Endothelial cell of umbilical vein (primary cell): ENCODE data around the gene PLPP2. TPM values are rescaled to one million over a fixed set of nuclear protein-coding genes. Genes with fewer than 3 reads are reported as not detected.

ENCODE experiments used
- BruUV-seq: library from RNA; stranded (reverse); fragments of 400-500 nt; replicated peaks from 2 replicates; lab custom pipeline; 2021; lab: Mats Ljungman, UMichigan
- CTCF ChIA-PET: fragments of 300-600, 350-600 bp; sonication (Branson Sonifier 250); formaldehyde crosslinking; loops from one replicate; lab custom pipeline; 2021; ENCODE audit warnings: antibody characterized with exemption, inconsistent platforms; lab: Charles Lee
- POLR2A ChIA-PET: fragments of 300-600, 350-600 bp; sonication (Branson Sonifier 250); formaldehyde crosslinking; loops from one replicate; lab custom pipeline; 2021; ENCODE audit warnings: antibody characterized with exemption, inconsistent platforms; lab: Charles Lee
- DNase-seq: peaks from one replicate; pipeline ENCODE4 v3.0.0-alpha.2; 2011; ENCODE audit warnings: low read depth, low spot score
- FAIRE-seq: peaks from 2 replicates; lab custom pipeline; 2011; peaks lifted over from hg19 to GRCh38; lab: Jason Lieb, UNC
- H2AFZ ChIP-seq: 2 replicates; pipeline ENCODE4 v1.6.0; 2012; ENCODE audit warnings: low read depth, low read length, control low read depth, inconsistent platforms
- H3K27ac ChIP-seq: 2 replicates; pipeline ENCODE4 v1.5.1; 2011; ENCODE audit warnings: low read depth, mild to moderate bottlenecking, control low read depth, low read length, moderate library complexity; ENCODE audit not compliant: insufficient read depth
- H3K27me3 ChIP-seq, 2 experiments: 2 replicates each; pipeline versions ENCODE4 v1.6.0 to v1.6.1; 2011; ENCODE audit warnings: low read length in 2 of 2, mixed read lengths in 1 of 2; ENCODE audit not compliant: control insufficient read depth in 2 of 2, insufficient read depth in 2 of 2
- H3K36me3 ChIP-seq, 2 experiments: 2 replicates in 1 of 2; 3 replicates in 1 of 2; pipeline ENCODE4 v1.5.1; 2011; ENCODE audit warnings: low read length in 2 of 2, mild to moderate bottlenecking in 1 of 2, moderate library complexity in 1 of 2; ENCODE audit not compliant: control insufficient read depth in 2 of 2, insufficient read depth in 2 of 2; ENCODE audit errors: extremely low read depth in 1 of 2
- H3K4me1 ChIP-seq: 3 replicates; pipeline ENCODE4 v1.5.1; 2011; ENCODE audit warnings: mild to moderate bottlenecking, low read length; ENCODE audit not compliant: control insufficient read depth, insufficient read depth; ENCODE audit errors: extremely low read depth
- H3K4me2 ChIP-seq: 2 replicates; pipeline ENCODE4 v1.6.1; 2011; ENCODE audit warnings: low read length, control low read depth, mixed read lengths; ENCODE audit not compliant: insufficient read depth
- H3K4me3 ChIP-seq, 3 experiments: fragments of 200-600 bp in 1 of 3; sonication (generic), shearing (Covaris generic) in 1 of 3; replicated peaks in 1 of 3; 2 replicates each; pipeline ENCODE4 v1.5.1; 2011 to 2016; ENCODE audit warnings: control low read depth in 3 of 3, low read length in 3 of 3, mild to moderate bottlenecking in 2 of 3, inconsistent platforms in 1 of 3, low read depth in 1 of 3, moderate library complexity in 1 of 3; ENCODE audit not compliant: insufficient read depth in 1 of 3
- H3K79me2 ChIP-seq: 2 replicates; pipeline ENCODE4 v1.6.0; 2012; ENCODE audit warnings: low read length, inconsistent platforms; ENCODE audit not compliant: control insufficient read depth, insufficient read depth
- H3K9ac ChIP-seq: replicated peaks from 2 replicates; pipeline ENCODE3; 2011; ENCODE audit warnings: low read length, control low read depth; ENCODE audit not compliant: insufficient read depth; ENCODE audit errors: extremely low read depth
- H3K9me1 ChIP-seq: replicated peaks from 3 replicates; pipeline ENCODE4 v1.6.0; 2011; ENCODE audit warnings: mild to moderate bottlenecking, low read length; ENCODE audit not compliant: control insufficient read depth, insufficient read depth; ENCODE audit errors: extremely low read depth
- H3K9me3 ChIP-seq: replicated peaks from 2 replicates; pipeline ENCODE4 v1.5.1; 2012; ENCODE audit warnings: low read length, inconsistent platforms; ENCODE audit not compliant: control insufficient read depth, insufficient read depth
- H4K20me1 ChIP-seq: replicated peaks from 2 replicates; pipeline ENCODE3; 2011; ENCODE audit warnings: mild to moderate bottlenecking, low read length; ENCODE audit not compliant: control insufficient read depth, insufficient read depth; ENCODE audit errors: extremely low read depth
- CTCF ChIP-seq, 2 donors: IDR thresholded peaks; 1 replicate in 1 of 2; 2 replicates in 1 of 2; pipeline ENCODE4 v1.5.1; 2011; ENCODE audit warnings: low read length in 2 of 2, mild to moderate bottlenecking in 2 of 2, moderate library complexity in 2 of 2, control low read depth in 1 of 2, inconsistent platforms in 1 of 2, low read depth in 1 of 2; ENCODE audit not compliant: insufficient read depth in 1 of 2; ENCODE audit errors: extremely low read depth in 1 of 2
- EZH2 ChIP-seq: IDR thresholded peaks from 2 replicates; pipeline ENCODE4 v1.6.1; 2012; ENCODE audit warnings: borderline replicate concordance, low read depth, mild to moderate bottlenecking, moderate library complexity, low read length, inconsistent platforms; ENCODE audit not compliant: severe bottlenecking
- FOS ChIP-seq: IDR thresholded peaks from 2 replicates; pipeline ENCODE4 v1.6.1; 2011; ENCODE audit warnings: mild to moderate bottlenecking, low read length, moderate library complexity, borderline replicate concordance; ENCODE audit not compliant: insufficient read depth
- GATA2 ChIP-seq: IDR thresholded peaks from 2 replicates; pipeline ENCODE4 v1.7.0; 2011; ENCODE audit warnings: low read depth, mild to moderate bottlenecking, moderate library complexity, mixed read lengths, low read length; ENCODE audit not compliant: insufficient read length, insufficient read depth
- JUN ChIP-seq: IDR thresholded peaks from 2 replicates; pipeline ENCODE4 v1.6.1; 2011; ENCODE audit warnings: borderline replicate concordance, low read depth; ENCODE audit not compliant: insufficient read length, insufficient read depth
- MAX ChIP-seq: IDR thresholded peaks from 2 replicates; pipeline ENCODE4 v1.6.1; 2011; ENCODE audit not compliant: insufficient read depth, insufficient read length
- MYC ChIP-seq: IDR thresholded peaks from one replicate; pipeline ENCODE4 v1.6.1; 2011; ENCODE audit warnings: mild to moderate bottlenecking, low read depth, low read length
- POLR2A ChIP-seq: IDR thresholded peaks from 2 replicates; pipeline ENCODE4 v1.6.1; 2012; ENCODE audit warnings: low read depth, mild to moderate bottlenecking, control low read depth, low read length
- POLR2AphosphoS5 ChIP-seq: IDR thresholded peaks from 2 replicates; pipeline ENCODE4 v1.6.1; 2012; ENCODE audit warnings: low read depth, mild to moderate bottlenecking, control low read depth, low read length, moderate library complexity; ENCODE audit not compliant: insufficient read depth
- dilution Hi-C: fragments of 300-500 bp; cut with MboI; formaldehyde crosslinking; loops from one replicate; pipeline ENCODE4 v1.15.0; 2019; ENCODE audit warnings: low sequenced_read_pairs; ENCODE audit not compliant: extremely low pct_ligation_motif_present
- intact Hi-C: fragments of 100-400 bp; cut with micrococcal nuclease; formaldehyde crosslinking; loops from one replicate; pipeline ENCODE4 v1.10.0; 2022
- polyA plus RNA-seq, 4 experiments: library from polyadenylated mRNA; depleted of rRNA in 3 of 4; stranded (reverse) in 3 of 4; unstranded in 1 of 4; fragments of >200 nt; gene quantifications; 2 replicates each; pipeline versions ENCODE4 v1.2.1 to v1.2.3, GENCODE V29; 2011 to 2012; ENCODE audit warnings: missing spikeins in 1 of 4
- total RNA-seq: library from RNA; stranded (reverse); gene quantifications from 2 replicates; pipeline ENCODE4 v1.2.3, GENCODE V29; 2021

PLPP2 gene
- total and polyA plus RNA-seq, 2 donors (not counting 3 experiments of a cell fraction or from before 2014, with no cell fraction given), result 27.9 to 34.3 TPM

- intact Hi-C loops, result no loop called here
- Histone ChIP-seq H2AFZ (no peak overlapping the region), H3K9me3 (no peaks in the 10 kb centered on the region), H3K9ac (no peak overlapping the region), H3K9me1 (no peaks in the 10 kb centered on the region), H3K4me3 (no peak overlapping the region), H4K20me1 (no peaks in the 10 kb centered on the region), H3K27me3 (no peaks in the 10 kb centered on the region), H3K79me2 (no peaks in the 10 kb centered on the region), H3K4me2 (no peak overlapping the region), H3K27ac (no peak overlapping the region), H3K36me3 (no peaks in the 10 kb centered on the region), H3K4me1 (no peaks in the 10 kb centered on the region)
- no peak for FAIRE-seq
- TF ChIP-seq POLR2AphosphoS5 (no peak), MYC (no peak), GATA2 (no peak), EZH2 (no peak), JUN (no peak), POLR2A (no peak), MAX (no peak), CTCF (IDR thresholded peaks at IDR 0.05; ENCODE audit: extremely low read depth in 1 of 2, insufficient read depth in 1 of 2, low read depth in 1 of 2, low read length in 2 of 2) (no peak), FOS (no peak)
- no peak for DNase-seq
- CTCF ChIA-PET, result no interaction called here
- dilution Hi-C loops, result no loop called here
- POLR2A ChIA-PET, result no interaction called here
- BruUV-seq, result no TSS peak
Observed at GRCh38 chr19:275000-275399, 16.2 kb downstream of the PLPP2 start.
